Endothelial cell of umbilical vein (primary cell): Measurements from ENCODE around the gene TMEM41B. TPM values are rescaled to one million over a fixed set of nuclear protein-coding genes. Genes with fewer than 3 reads are reported as not detected.

ENCODE experiments used
- BruUV-seq: library from RNA; stranded (reverse); fragments of 400-500 nt; replicated peaks from 2 replicates; lab custom pipeline; 2021; lab: Mats Ljungman, UMichigan
- CTCF ChIA-PET: fragments of 300-600, 350-600 bp; sonication (Branson Sonifier 250); formaldehyde crosslinking; loops from one replicate; lab custom pipeline; 2021; ENCODE audit warnings: antibody characterized with exemption, inconsistent platforms; lab: Charles Lee
- POLR2A ChIA-PET: fragments of 300-600, 350-600 bp; sonication (Branson Sonifier 250); formaldehyde crosslinking; loops from one replicate; lab custom pipeline; 2021; ENCODE audit warnings: antibody characterized with exemption, inconsistent platforms; lab: Charles Lee
- DNase-seq: peaks from one replicate; pipeline ENCODE4 v3.0.0-alpha.2; 2011; ENCODE audit warnings: low read depth, low spot score
- FAIRE-seq: peaks from 2 replicates; lab custom pipeline; 2011; peaks lifted over from hg19 to GRCh38; lab: Jason Lieb, UNC
- H2AFZ ChIP-seq: 2 replicates; pipeline ENCODE4 v1.6.0; 2012; ENCODE audit warnings: low read depth, low read length, control low read depth, inconsistent platforms
- H3K27ac ChIP-seq: 2 replicates; pipeline ENCODE4 v1.5.1; 2011; ENCODE audit warnings: low read depth, mild to moderate bottlenecking, control low read depth, low read length, moderate library complexity; ENCODE audit not compliant: insufficient read depth
- H3K27me3 ChIP-seq, 2 experiments: 2 replicates each; pipeline versions ENCODE4 v1.6.0 to v1.6.1; 2011; ENCODE audit warnings: low read length in 2 of 2, mixed read lengths in 1 of 2; ENCODE audit not compliant: control insufficient read depth in 2 of 2, insufficient read depth in 2 of 2
- H3K36me3 ChIP-seq, 2 experiments: 2 replicates in 1 of 2; 3 replicates in 1 of 2; pipeline ENCODE4 v1.5.1; 2011; ENCODE audit warnings: low read length in 2 of 2, mild to moderate bottlenecking in 1 of 2, moderate library complexity in 1 of 2; ENCODE audit not compliant: control insufficient read depth in 2 of 2, insufficient read depth in 2 of 2; ENCODE audit errors: extremely low read depth in 1 of 2
- H3K4me1 ChIP-seq: 3 replicates; pipeline ENCODE4 v1.5.1; 2011; ENCODE audit warnings: mild to moderate bottlenecking, low read length; ENCODE audit not compliant: control insufficient read depth, insufficient read depth; ENCODE audit errors: extremely low read depth
- H3K4me2 ChIP-seq: 2 replicates; pipeline ENCODE4 v1.6.1; 2011; ENCODE audit warnings: low read length, control low read depth, mixed read lengths; ENCODE audit not compliant: insufficient read depth
- H3K4me3 ChIP-seq, 3 experiments: fragments of 200-600 bp in 1 of 3; sonication (generic), shearing (Covaris generic) in 1 of 3; replicated peaks in 1 of 3; 2 replicates each; pipeline ENCODE4 v1.5.1; 2011 to 2016; ENCODE audit warnings: control low read depth in 3 of 3, low read length in 3 of 3, mild to moderate bottlenecking in 2 of 3, inconsistent platforms in 1 of 3, low read depth in 1 of 3, moderate library complexity in 1 of 3; ENCODE audit not compliant: insufficient read depth in 1 of 3
- H3K79me2 ChIP-seq: 2 replicates; pipeline ENCODE4 v1.6.0; 2012; ENCODE audit warnings: low read length, inconsistent platforms; ENCODE audit not compliant: control insufficient read depth, insufficient read depth
- H3K9ac ChIP-seq: replicated peaks from 2 replicates; pipeline ENCODE3; 2011; ENCODE audit warnings: low read length, control low read depth; ENCODE audit not compliant: insufficient read depth; ENCODE audit errors: extremely low read depth
- H3K9me1 ChIP-seq: replicated peaks from 3 replicates; pipeline ENCODE4 v1.6.0; 2011; ENCODE audit warnings: mild to moderate bottlenecking, low read length; ENCODE audit not compliant: control insufficient read depth, insufficient read depth; ENCODE audit errors: extremely low read depth
- H3K9me3 ChIP-seq: replicated peaks from 2 replicates; pipeline ENCODE4 v1.5.1; 2012; ENCODE audit warnings: low read length, inconsistent platforms; ENCODE audit not compliant: control insufficient read depth, insufficient read depth
- H4K20me1 ChIP-seq: replicated peaks from 2 replicates; pipeline ENCODE3; 2011; ENCODE audit warnings: mild to moderate bottlenecking, low read length; ENCODE audit not compliant: control insufficient read depth, insufficient read depth; ENCODE audit errors: extremely low read depth
- CTCF ChIP-seq, 2 donors: IDR thresholded peaks; 1 replicate in 1 of 2; 2 replicates in 1 of 2; pipeline ENCODE4 v1.5.1; 2011; ENCODE audit warnings: low read length in 2 of 2, mild to moderate bottlenecking in 2 of 2, moderate library complexity in 2 of 2, control low read depth in 1 of 2, inconsistent platforms in 1 of 2, low read depth in 1 of 2; ENCODE audit not compliant: insufficient read depth in 1 of 2; ENCODE audit errors: extremely low read depth in 1 of 2
- EZH2 ChIP-seq: IDR thresholded peaks from 2 replicates; pipeline ENCODE4 v1.6.1; 2012; ENCODE audit warnings: borderline replicate concordance, low read depth, mild to moderate bottlenecking, moderate library complexity, low read length, inconsistent platforms; ENCODE audit not compliant: severe bottlenecking
- FOS ChIP-seq: IDR thresholded peaks from 2 replicates; pipeline ENCODE4 v1.6.1; 2011; ENCODE audit warnings: mild to moderate bottlenecking, low read length, moderate library complexity, borderline replicate concordance; ENCODE audit not compliant: insufficient read depth
- GATA2 ChIP-seq: IDR thresholded peaks from 2 replicates; pipeline ENCODE4 v1.7.0; 2011; ENCODE audit warnings: low read depth, mild to moderate bottlenecking, moderate library complexity, mixed read lengths, low read length; ENCODE audit not compliant: insufficient read length, insufficient read depth
- JUN ChIP-seq: IDR thresholded peaks from 2 replicates; pipeline ENCODE4 v1.6.1; 2011; ENCODE audit warnings: borderline replicate concordance, low read depth; ENCODE audit not compliant: insufficient read length, insufficient read depth
- MYC ChIP-seq: IDR thresholded peaks from one replicate; pipeline ENCODE4 v1.6.1; 2011; ENCODE audit warnings: mild to moderate bottlenecking, low read depth, low read length
- POLR2A ChIP-seq: IDR thresholded peaks from 2 replicates; pipeline ENCODE4 v1.6.1; 2012; ENCODE audit warnings: low read depth, mild to moderate bottlenecking, control low read depth, low read length
- POLR2AphosphoS5 ChIP-seq: IDR thresholded peaks from 2 replicates; pipeline ENCODE4 v1.6.1; 2012; ENCODE audit warnings: low read depth, mild to moderate bottlenecking, control low read depth, low read length, moderate library complexity; ENCODE audit not compliant: insufficient read depth
- dilution Hi-C: fragments of 300-500 bp; cut with MboI; formaldehyde crosslinking; loops from one replicate; pipeline ENCODE4 v1.15.0; 2019; ENCODE audit warnings: low sequenced_read_pairs; ENCODE audit not compliant: extremely low pct_ligation_motif_present
- intact Hi-C: fragments of 100-400 bp; cut with micrococcal nuclease; formaldehyde crosslinking; loops from one replicate; pipeline ENCODE4 v1.10.0; 2022
- polyA plus RNA-seq, 4 experiments: library from polyadenylated mRNA; depleted of rRNA in 3 of 4; stranded (reverse) in 3 of 4; unstranded in 1 of 4; fragments of >200 nt; gene quantifications; 2 replicates each; pipeline versions ENCODE4 v1.2.1 to v1.2.3, GENCODE V29; 2011 to 2012; ENCODE audit warnings: missing spikeins in 1 of 4
- total RNA-seq: library from RNA; stranded (reverse); gene quantifications from 2 replicates; pipeline ENCODE4 v1.2.3, GENCODE V29; 2021

TMEM41B gene
- total and polyA plus RNA-seq, 2 donors (not counting 3 experiments of a cell fraction or from before 2014, with no cell fraction given), result 16.6 to 39.0 TPM

DNA sequence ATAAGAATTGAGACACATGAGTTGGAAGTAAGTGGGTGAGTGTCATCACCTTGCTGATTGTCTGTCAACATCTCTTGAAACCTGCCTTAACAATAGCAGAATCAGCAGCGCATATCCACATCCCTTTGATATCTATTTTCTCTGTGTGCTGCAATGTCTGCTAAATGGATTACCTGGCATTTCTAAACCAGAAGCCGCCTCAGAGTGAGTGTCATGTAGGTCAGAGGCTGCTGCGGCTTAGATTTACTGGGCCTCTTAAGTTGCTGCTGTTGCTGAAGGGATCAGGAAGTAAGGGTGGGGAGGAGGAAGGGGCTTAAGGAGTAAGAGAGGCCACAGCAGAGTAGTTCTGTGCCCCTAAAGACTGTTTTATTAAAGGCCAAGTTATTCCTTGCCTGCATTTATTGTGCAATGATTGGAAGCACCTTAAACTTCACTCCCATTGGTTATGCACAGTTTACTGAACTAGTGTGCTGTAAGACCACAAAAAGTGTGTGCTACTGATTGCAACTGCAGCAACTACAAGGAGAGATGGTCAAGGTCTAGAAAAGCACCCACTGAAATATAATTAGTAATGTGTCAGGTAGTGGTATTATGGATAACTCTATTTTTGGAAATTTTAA, 29.8 kb upstream of the TMEM41B start:
- no peak overlapping the region for H3K4me3 ChIP-seq
- H3K9me1 ChIP-seq, result no peaks in the 10 kb centered on the region
- H3K79me2 ChIP-seq, result no peaks in the 10 kb centered on the region
- DNase-seq (no peak), FAIRE-seq (no peak)
- no TSS peak for BruUV-seq
- intact Hi-C loops, result no loop called here
- TF ChIP-seq GATA2 (no peak), POLR2AphosphoS5 (no peak), CTCF (IDR thresholded peaks at IDR 0.05; ENCODE audit: extremely low read depth in 1 of 2, insufficient read depth in 1 of 2, low read depth in 1 of 2, low read length in 2 of 2) (no peak), EZH2 (no peak), JUN (no peak), FOS (no peak), MYC (no peak), POLR2A (no peak)
- CTCF ChIA-PET, result no interaction called here
- no peaks in the 10 kb centered on the region for H3K27me3 ChIP-seq
- no peak overlapping the region for H3K4me2 ChIP-seq
- POLR2A ChIA-PET, result no interaction called here
- no peak overlapping the region for H3K27ac ChIP-seq
- no peaks in the 10 kb centered on the region for H3K36me3 ChIP-seq
- no peaks in the 10 kb centered on the region for H3K9me3 ChIP-seq
- dilution Hi-C loops, result no loop called here
- H3K4me1 ChIP-seq, result no peaks in the 10 kb centered on the region
- H3K9ac ChIP-seq, result no peak overlapping the region
- H4K20me1 ChIP-seq, result no peaks in the 10 kb centered on the region
- no peak overlapping the region for H2AFZ ChIP-seq
